ENCODE results near the gene PIGQ. TPM values are rescaled to one million over a fixed set of nuclear protein-coding genes. Genes with fewer than 3 reads are reported as not detected.
A peak's percentile ranks its signal among the peaks of the same experiment; 100 is the strongest.

The PIGQ gene
- total and polyA plus RNA-seq, 2 of the 13 experiments (the other 11 are each of a cell fraction or from before 2014, with no cell fraction given): 7.7 to 19.7 TPM

GRCh38 chr16:629185-629832 is 59.5 kb downstream of the PIGQ start (continued):
- TF ChIP-seq CSRNP2 (CRISPR knock-in tag; conservative IDR thresholded peaks at IDR 0.05; ENCODE audit: low read depth) (no peak), CENPT (CRISPR knock-in tag; IDR thresholded peaks at IDR 0.05; ENCODE audit: low read depth) (no peak), SAP130 (CRISPR knock-in tag; IDR thresholded peaks at IDR 0.05; ENCODE audit: low read depth) (peak; percentile 61; the same call in 1 of the 2 replicates), PITX1 (CRISPR knock-in tag; IDR thresholded peaks at IDR 0.05) (peak; percentile 42; the same call in 1 of the 2 replicates), HNRNPL (IDR thresholded peaks at IDR 0.05; ENCODE audit: low read depth, low read length) (peak; percentile 71; the same call in 1 of the 2 replicates), NR0B2 (CRISPR knock-in tag; IDR thresholded peaks at IDR 0.05) (0 out of 2 replicates have a peak, but pooled peaks have one; percentile 14), ZNF333 (CRISPR knock-in tag; IDR thresholded peaks at IDR 0.05; ENCODE audit: borderline replicate concordance) (no peak), PRDM15 (CRISPR knock-in tag; IDR thresholded peaks at IDR 0.05) (peak; percentile 67; the same call in 1 of the 2 replicates), ZNF678 (CRISPR knock-in tag; IDR thresholded peaks at IDR 0.05) (no peak), HOXA3 (CRISPR knock-in tag; IDR thresholded peaks at IDR 0.05) (0 out of 2 replicates have a peak, but pooled peaks have one; percentile 30), ZBTB38 (CRISPR knock-in tag; IDR thresholded peaks at IDR 0.05) (peak; percentile 53; the same call in 1 of the 2 replicates), LCORL (IDR thresholded peaks at IDR 0.05) (no peak), LCORL (CRISPR knock-in tag; IDR thresholded peaks at IDR 0.05) (0 out of 2 replicates have a peak, but pooled peaks have one; percentile 19), ZNF510 (CRISPR knock-in tag; IDR thresholded peaks at IDR 0.05; ENCODE audit: low read depth) (no peak), DRAP1 (CRISPR knock-in tag; IDR thresholded peaks at IDR 0.05) (0 out of 2 replicates have a peak, but pooled peaks have one; percentile 18), MIXL1 (CRISPR knock-in tag; IDR thresholded peaks at IDR 0.05) (no peak), TFDP1 (CRISPR knock-in tag; IDR thresholded peaks at IDR 0.05; ENCODE audit: borderline replicate concordance) (peak; percentile 21; the same call in 1 of the 2 replicates), GZF1 (CRISPR knock-in tag; IDR thresholded peaks at IDR 0.05) (0 out of 2 replicates have a peak, but pooled peaks have one; percentile 26), SRF (IDR thresholded peaks at IDR 0.05; ENCODE audit: low read depth, low read length) (no peak), ZNF629 (CRISPR knock-in tag; conservative IDR thresholded peaks at IDR 0.05) (peak; percentile 64; the same call in 1 of the 2 replicates), HES4 (CRISPR knock-in tag; IDR thresholded peaks at IDR 0.05; ENCODE audit: borderline replicate concordance) (0 out of 2 replicates have a peak, but pooled peaks have one; percentile 60), ASH2L (IDR thresholded peaks at IDR 0.05; ENCODE audit: insufficient read length, low read depth, low read length) (peak; percentile 2), ZSCAN20 (CRISPR knock-in tag; IDR thresholded peaks at IDR 0.05; ENCODE audit: borderline replicate concordance) (no peak)

All from HepG2 (cell line).